ENCODE measurements around the gene SH3RF2.
A peak's percentile ranks its signal among the peaks of the same experiment; 100 is the strongest.

DNA sequence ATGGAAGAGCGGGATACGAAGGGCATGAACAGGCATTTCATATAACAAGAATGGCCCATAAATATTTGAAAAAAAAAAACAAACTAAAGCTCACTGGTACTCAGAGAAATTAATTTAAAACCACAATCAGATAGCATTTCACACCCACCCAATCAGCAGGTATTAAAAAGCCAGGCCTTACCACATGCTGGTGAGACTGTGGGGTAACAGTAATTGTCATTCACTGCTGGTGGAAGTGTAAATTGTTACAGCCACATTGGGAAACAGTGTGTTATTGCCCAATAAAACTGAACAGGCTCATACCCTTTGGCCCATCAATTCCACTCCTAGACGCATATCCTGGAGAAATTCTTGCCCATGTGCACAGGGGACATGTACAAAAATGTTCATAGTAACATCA, 103.0 kb downstream of the SH3RF2 start:
- TF ChIP-seq, protein P1, sequence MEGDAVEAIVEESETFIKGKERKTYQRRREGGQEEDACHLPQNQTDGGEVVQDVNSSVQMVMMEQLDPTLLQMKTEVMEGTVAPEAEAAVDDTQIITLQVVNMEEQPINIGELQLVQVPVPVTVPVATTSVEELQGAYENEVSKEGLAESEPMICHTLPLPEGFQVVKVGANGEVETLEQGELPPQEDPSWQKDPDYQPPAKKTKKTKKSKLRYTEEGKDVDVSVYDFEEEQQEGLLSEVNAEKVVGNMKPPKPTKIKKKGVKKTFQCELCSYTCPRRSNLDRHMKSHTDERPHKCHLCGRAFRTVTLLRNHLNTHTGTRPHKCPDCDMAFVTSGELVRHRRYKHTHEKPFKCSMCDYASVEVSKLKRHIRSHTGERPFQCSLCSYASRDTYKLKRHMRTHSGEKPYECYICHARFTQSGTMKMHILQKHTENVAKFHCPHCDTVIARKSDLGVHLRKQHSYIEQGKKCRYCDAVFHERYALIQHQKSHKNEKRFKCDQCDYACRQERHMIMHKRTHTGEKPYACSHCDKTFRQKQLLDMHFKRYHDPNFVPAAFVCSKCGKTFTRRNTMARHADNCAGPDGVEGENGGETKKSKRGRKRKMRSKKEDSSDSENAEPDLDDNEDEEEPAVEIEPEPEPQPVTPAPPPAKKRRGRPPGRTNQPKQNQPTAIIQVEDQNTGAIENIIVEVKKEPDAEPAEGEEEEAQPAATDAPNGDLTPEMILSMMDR (IDR thresholded peaks at IDR 0.05; ENCODE audit: low read depth, low read length, missing input control), result no peak
- TF ChIP-seq REST (IDR thresholded peaks at IDR 0.05) (no peak), TAF1 (conservative IDR thresholded peaks at IDR 0.05) (no peak), EGR1 (IDR thresholded peaks at IDR 0.05; ENCODE audit: low read depth in 2 of 2) (no peak), RAD21 (IDR thresholded peaks at IDR 0.05) (no peak), YY1 (IDR thresholded peaks at IDR 0.05) (no peak)
- TF ChIP-seq, protein P2, sequence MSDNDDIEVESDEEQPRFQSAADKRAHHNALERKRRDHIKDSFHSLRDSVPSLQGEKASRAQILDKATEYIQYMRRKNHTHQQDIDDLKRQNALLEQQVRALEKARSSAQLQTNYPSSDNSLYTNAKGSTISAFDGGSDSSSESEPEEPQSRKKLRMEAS (IDR thresholded peaks at IDR 0.05), result peak; percentile 53

Data from liver (tissue), 3 donors.